Mesenteric fat pad (tissue), 1 donor: ENCODE results near the gene USP10. TPM values are rescaled to one million over a fixed set of nuclear protein-coding genes. Genes with fewer than 3 reads are reported as not detected.

Source experiments
- DNase-seq: peaks from one replicate; pipeline ENCODE4 v3.0.0-alpha.2; 2020; ENCODE audit warnings: low spot score
- total RNA-seq: library from RNA; stranded (reverse); fragmentation: NEBNext Ultra II Directional; extraction: Animal tissue kit (Norgen Biotek cat#: 25700); gene quantifications from one replicate; pipeline ENCODE4 v1.2.1, GENCODE V29; 2021
- donor health status: DM: yes; HTN: yes; CAD: no.

The USP10 gene
- total RNA-seq, 1 donor from 2014 or later = 86.0 TPM

GRCh38 chr16:84699147-84699711, 571 bp upstream of the USP10 start:
- no peak for DNase-seq

GRCh38 chr16:84700446-84701300, 873 bp downstream of the USP10 start:
- DNase-seq = no peak

GRCh38 chr16:84703681-84704080, 3.9 kb downstream of the USP10 start:
- no peak for DNase-seq

- DNase-seq = no peak
Observed at GRCh38 chr16:84704253-84704652, 4.5 kb downstream of the USP10 start.

- no peak for DNase-seq
Observed at GRCh38 chr16:84706856-84707255, 7.1 kb downstream of the USP10 start.

- no peak for DNase-seq
Observed at GRCh38 chr16:84709609-84710008, 9.8 kb downstream of the USP10 start.

- DNase-seq = no peak
Observed at GRCh38 chr16:84710686-84711085, 10.9 kb downstream of the USP10 start.

GRCh38 chr16:84712138-84712671, 12.4 kb downstream of the USP10 start:
- no peak for DNase-seq

GRCh38 chr16:84712801-84713775, 13.3 kb downstream of the USP10 start:
- DNase-seq = no peak

- no peak for DNase-seq
Observed at GRCh38 chr16:84714028-84714427, 14.2 kb downstream of the USP10 start.

- DNase-seq = no peak
Observed at GRCh38 chr16:84715424-84715823, 15.6 kb downstream of the USP10 start.

- no peak for DNase-seq
Observed at GRCh38 chr16:84715854-84716253, 16.1 kb downstream of the USP10 start.

GRCh38 chr16:84716740-84717139, 16.9 kb downstream of the USP10 start:
- no peak for DNase-seq

- DNase-seq = no peak
Observed at GRCh38 chr16:84717484-84717883, 17.7 kb downstream of the USP10 start.

- DNase-seq = no peak
Observed at GRCh38 chr16:84720177-84720579, 20.4 kb downstream of the USP10 start.

GRCh38 chr16:84722068-84722467, 22.3 kb downstream of the USP10 start:
- no peak for DNase-seq

GRCh38 chr16:84723906-84724305, 24.1 kb downstream of the USP10 start:
- DNase-seq = no peak

- DNase-seq = no peak
Observed at GRCh38 chr16:84724606-84725309, 25.0 kb downstream of the USP10 start.

GRCh38 chr16:84725481-84726078, 25.8 kb downstream of the USP10 start:
- no peak for DNase-seq

- peak; percentile 94 for DNase-seq
Observed at GRCh38 chr16:84726079-84726668, 26.4 kb downstream of the USP10 start.
